ENCODE results near the gene MYOCOS.
"Not testable (repeated sequence)": the region's sequence is repeated elsewhere in the genome, so short reads cannot be mapped to it uniquely, and the experiment has no call there.

Gene MYOCOS

GRCh38 chr1:171627020-171627419 lies 5.0 kb downstream of the MYOCOS start:
- no peak for DNase-seq

DNA sequence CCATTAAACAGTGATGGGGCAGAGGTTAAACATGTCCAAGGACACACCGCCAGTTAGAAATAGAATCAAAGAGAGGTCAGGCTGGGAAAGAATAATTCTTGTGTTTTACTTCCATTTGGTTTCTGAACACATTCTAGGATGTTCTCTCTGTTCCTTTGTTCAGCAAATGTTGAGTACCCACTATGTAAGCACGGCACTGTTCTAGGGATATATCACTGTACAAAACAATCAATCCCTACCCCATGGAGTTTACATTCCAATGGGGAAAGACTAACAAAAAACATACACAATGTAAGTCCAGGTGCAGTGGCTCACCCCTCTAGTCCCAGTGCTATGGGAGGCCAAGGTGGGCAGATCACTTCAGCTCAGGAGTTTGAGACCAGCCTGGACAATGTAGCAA lies 6.2 kb downstream of the MYOCOS start:
- DNase-seq = no peak

DNA sequence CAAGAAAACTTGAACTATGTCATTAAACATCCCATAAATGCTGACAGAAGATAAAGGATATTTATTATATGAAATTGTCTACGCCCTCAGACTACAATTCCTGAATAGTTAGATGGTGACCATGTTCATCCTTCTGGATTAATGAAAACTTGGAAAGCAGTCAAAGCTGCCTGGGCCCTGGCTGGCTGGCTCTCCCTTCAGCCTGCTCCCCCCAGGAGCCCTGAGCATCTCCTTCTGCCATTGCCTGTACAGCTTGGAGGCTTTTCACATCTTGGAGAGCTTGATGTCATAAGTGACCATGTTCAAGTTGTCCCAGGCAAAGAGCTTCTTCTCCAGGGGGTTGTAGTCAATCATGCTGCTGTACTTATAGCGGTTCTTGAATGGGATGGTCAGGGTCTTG lies 13.6 kb downstream of the MYOCOS start:
- no peak for DNase-seq

DNA sequence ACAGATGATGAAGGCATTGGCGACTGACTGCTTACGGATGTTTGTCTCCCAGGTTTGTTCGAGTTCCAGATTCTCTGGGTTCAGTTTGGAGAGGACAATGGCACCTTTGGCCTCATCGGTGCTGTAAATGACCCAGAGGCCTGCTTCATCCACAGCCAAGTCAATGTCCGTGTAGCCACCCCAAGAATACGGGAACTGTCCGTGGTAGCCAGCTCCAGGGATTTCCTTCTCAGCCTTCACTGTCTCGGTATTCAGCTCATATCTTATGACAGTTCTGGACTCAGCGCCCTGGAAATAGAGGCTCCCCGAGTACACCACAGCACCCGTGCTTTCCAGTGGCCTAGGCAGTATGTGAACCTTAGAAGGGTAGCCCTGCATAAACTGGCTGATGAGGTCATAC lies 14.1 kb downstream of the MYOCOS start:
- DNase-seq = no peak

DNA sequence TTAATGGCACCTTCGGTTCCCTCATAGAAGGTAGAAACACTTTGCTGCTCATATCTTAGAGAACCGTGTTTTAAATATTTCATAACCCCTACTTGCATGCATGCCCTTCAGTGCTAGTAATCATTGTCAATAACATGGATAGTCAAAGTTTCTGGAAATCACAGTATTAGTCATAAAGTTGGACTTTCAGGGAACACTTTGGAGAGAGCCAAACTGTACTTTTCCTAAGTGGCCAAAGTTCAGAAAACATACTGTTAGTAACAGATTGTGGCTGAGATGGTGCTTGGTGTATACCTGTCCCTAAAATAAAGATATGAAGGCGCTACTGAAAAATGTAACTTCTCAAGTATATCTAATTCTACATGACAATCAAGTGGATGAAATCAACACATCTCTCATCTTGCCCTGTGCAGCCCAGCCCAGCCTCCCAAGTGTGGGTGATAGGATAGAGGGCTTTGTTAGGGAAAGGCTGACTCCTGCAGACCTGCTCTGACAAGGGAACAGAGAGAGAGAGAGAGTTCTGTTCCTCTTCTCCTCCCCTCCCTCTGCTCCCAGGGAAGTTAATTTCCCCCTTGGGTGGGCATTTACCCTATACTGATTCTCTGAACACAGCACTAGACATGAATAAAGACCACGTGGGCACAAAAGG lies 16.0 kb downstream of the MYOCOS start:
- DNase-seq = no peak

DNA sequence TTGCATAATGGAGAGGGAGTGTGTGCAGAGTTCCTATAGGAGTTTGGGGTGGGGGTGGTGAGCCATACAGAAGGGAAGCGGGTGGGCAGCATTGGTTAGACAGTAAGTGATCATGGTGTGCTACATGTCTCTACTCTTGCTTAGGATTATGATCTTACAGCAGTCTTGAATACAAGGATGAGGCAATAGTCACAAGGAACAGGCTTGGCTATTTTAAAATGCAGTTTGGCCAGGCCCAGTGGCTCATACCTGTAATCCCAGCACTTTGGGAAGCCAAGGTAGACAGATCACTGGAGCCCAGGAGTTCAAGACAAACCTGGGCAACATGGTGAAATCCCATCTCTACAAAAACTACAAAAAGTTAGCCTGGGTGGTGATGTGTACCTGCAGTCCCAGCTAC lies 18.2 kb downstream of the MYOCOS start:
- no peak for DNase-seq

DNA sequence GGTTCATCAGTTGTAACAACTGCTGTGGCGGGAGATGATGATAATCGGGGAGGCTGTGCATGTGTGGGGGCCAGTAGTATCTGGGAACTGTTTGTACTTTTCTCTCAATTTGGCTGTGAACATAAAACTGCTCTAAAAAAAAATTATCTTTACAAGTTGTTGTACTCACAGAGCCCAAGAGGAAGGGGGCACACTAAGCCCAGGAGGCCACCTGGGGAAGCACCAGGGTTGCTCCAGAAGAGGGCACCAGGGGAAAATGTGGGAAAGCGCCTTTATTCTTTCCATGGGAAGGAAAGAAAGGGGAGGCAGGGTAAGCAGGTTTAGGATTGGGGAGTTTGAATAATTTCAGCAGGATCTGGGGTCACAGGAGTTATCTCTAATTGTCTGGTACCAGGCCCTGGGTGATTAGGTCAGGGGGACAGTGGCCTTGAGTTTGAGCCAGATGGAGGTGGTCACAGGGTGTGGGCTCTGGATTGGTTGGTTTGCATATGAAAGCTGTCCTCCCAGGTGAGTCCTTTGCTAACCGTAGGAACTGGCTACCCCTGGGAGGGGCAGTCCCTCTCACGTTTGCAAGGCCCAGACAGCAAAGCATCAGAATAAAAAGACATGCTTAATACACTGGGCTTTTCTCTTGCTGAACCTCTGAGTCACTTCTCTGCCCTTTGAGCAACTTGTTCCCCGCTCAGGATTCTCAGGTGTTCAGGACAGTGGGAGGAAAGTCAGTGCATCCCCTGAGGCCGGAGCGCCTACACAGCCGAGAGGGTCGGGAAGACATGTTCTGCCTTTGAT lies 19.2 kb downstream of the MYOCOS start:
- DNase-seq = no peak

- DNase-seq = no peak
These were observed 20.2 kb downstream of the MYOCOS start for GRCh38 chr1:171642197-171642596.

- DNase-seq = no peak
These were observed 21.1 kb downstream of the MYOCOS start for GRCh38 chr1:171643156-171643555.

DNA sequence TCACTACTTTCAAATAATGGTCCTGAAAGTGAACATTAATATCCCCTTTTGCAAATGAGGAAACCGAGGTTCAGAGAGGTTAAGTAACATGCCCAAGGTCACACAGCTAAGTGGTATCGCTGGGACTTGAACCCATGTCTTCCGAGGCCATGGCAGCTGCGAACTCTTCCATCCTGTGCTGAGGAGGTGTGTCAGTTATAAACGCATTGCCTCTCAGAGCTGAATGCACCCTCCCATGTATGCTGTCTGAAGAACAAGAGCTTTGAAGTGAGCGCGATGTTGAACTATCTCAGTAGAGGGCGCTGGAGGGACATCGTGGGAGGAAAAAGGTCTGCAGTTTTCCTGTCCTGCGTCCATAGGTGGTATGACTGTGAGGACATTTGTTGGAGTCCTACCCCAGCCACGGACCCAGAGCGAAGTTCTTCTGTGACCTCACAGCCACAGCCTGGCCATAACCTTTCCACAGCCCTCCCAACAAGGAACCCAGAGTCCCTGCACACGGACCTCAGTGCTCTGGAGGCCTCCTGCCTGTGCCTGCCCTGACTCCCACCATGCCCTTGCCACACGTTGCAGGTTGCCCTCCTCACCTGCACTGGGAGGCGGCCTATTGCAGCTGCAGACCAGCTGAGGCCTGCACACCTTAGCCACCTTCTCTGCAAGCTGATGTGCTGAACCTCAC lies 22.9 kb downstream of the MYOCOS start:
- DNase-seq = peak; percentile 79

GRCh38 chr1:171645553-171646248 lies 23.7 kb downstream of the MYOCOS start:
- DNase-seq = peak; percentile 54

- DNase-seq = no peak
These were observed 24.2 kb downstream of the MYOCOS start for GRCh38 chr1:171646249-171646560.

DNA sequence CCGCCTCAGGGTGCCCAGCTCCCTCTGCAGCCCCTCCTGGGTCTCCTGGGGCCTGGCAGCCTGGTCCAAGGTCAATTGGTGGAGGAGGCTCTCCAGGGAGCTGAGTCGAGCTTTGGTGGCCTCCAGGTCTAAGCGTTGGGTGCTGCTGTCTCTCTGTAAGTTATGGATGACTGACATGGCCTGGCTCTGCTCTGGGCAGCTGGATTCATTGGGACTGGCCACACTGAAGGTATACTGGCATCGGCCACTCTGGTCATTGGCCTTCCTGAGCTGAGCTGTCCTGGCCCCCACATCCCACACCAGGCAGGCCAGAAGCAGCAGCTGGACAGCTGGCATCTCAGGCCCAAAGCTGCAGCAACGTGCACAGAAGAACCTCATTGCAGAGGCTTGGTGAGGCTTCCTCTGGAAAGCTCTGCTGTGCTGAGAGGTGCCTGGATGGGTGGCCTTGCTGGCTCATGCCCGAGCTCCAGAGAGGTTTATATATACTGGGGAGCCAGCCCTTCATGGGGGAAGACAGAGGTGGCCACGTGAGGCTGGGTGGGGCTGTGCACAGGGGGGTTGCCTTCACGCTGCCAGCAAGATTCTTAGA lies 30.3 kb downstream of the MYOCOS start, which contains the start of gene MYOC:
MYOC (minus strand) TSS at position 455 of the 589 bp plus-strand sequence; CDS start at position 378, 77 bp downstream.
- no peak for DNase-seq

- no peak for DNase-seq
These were observed 31.8 kb downstream of the MYOCOS start for GRCh38 chr1:171653796-171654195.

DNA sequence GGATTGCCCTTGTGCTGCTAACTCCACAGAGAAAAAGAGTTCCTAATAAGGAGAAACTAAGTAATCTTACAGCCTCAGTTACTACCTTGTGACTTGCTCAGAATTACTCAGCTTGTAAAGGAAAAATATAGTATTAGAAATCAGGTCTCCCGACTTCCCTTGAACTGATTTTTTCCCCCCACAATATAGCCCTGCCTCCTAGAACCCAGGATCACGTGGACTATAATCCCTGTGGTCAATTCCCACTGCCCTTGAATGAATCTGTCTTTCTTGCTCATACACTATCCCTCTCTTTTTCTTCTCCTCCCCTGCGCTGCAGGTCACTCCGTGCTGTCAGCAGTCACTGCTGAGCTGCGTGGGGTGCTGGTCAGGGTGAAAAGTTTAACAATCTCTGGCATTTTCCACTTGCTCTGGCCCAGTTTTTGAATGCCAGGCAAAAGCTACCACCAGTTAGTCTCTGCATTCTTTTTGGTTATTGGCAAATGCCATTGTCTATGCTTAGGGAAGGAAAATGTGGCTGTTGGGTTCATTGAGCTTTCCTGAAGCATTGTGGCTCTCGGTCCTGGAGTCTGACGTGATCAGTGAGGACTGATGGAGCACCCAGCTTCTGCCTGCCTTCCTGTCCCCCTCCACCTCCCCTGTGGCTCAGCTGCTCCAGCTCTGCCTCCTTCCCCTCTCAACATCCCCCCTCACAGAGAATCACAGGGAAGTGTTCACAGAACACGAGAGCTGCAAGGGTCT lies 32.3 kb downstream of the MYOCOS start:
- peak; percentile 3 for DNase-seq

DNA sequence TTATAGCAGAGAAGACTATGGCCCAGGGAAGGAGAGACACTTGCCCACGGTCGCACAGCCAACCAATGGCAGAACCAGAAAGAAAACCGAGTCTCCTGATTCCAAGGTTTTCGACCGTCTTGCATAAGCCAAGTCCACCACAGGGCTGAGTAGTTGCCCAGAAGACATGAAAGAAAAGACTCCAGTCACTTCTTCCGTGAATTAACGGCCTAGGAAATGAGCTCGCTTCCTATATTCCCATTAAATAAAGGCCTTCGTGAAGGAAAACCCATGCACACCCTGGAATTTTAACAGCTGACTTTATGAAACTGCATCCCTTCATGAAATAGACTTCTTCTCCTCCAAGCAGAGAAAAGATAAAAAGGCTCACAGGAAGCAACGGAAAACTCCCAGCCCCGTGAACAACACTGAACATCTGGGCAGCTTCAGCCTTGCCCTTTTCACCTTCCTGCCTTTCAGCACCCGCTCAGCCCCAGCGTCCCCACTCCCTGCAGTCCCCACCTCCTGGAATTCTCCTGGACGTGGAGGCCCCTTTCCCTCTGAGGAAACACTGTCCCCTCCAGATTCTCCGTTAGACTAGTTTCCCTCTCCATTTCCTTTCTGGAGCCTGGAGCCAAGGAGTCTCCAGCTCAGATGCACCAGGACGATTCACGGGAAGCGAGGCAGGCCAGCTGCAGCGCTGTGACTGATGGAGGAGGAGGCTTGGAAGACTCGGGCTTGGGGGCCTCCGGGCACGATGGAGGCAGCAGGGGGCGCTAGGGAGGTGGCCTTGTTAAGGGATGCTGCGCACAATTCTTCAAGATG lies 33.1 kb downstream of the MYOCOS start:
- DNase-seq = no peak

DNA sequence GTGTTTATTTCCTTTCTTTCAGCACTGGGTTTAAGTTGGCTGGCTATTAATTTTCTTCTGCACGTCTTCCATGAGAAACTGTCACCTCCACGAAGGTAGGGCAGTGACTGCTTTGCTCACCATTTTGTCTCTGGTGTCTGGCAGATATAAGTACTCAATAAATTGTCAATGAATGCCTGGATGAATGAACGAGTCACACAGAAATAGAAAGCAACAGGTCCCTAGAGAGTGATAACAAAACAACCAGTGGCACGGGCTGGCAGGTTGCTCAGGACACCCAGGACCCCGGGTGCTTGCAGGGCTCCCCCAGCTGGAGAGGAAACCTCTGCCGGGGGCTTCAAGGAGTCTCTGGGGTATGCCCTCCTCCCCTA lies 33.7 kb downstream of the MYOCOS start:
- no peak for DNase-seq

DNA sequence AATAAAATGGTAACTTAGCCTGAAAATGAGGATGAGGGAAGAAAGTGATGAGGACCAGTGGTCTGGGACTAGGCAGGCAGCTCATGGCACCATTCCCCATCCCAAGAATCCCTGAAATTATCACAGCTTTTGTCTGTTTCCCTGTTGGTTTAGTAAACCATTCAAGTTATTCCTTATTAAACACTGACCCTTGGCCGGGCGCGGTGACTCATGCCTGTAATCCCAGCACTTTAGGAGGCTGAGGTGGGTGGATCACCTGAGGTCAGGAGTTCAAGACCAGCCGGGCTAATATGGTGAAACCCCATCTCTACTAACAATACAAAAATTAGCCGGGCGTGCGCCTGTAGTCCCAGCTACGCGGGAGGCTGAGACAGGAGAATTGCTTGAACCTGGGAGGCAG lies 34.2 kb downstream of the MYOCOS start:
- not testable (repeated sequence) for DNase-seq

DNA sequence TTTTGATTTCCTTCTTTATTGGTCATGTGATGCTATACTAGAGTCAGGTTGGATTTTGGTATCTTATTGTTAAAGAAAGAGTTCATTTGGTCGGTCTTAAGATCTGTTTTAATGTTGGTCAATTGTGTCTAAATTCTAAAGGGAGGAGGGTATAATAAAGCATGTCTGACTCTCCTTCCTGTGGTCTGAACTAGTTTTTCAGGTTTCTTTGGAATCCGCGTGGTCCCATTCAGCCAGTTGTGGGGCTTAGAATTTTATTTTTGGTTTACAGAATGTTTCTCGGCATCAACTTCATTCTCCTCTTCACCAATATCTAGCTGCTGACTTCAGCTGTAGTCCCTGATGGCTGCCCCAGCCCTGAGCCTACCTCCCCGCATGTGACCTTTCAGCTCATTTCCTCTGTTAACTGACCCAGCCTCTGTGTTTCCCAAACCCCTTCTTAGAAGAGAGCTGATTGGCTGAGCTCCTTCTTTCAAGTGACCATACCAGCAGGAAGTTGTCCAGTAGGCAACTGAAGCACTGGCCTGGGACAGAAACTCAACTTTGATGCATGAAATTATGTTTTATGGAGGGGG lies 39.1 kb downstream of the MYOCOS start:
- no peak for DNase-seq

DNA sequence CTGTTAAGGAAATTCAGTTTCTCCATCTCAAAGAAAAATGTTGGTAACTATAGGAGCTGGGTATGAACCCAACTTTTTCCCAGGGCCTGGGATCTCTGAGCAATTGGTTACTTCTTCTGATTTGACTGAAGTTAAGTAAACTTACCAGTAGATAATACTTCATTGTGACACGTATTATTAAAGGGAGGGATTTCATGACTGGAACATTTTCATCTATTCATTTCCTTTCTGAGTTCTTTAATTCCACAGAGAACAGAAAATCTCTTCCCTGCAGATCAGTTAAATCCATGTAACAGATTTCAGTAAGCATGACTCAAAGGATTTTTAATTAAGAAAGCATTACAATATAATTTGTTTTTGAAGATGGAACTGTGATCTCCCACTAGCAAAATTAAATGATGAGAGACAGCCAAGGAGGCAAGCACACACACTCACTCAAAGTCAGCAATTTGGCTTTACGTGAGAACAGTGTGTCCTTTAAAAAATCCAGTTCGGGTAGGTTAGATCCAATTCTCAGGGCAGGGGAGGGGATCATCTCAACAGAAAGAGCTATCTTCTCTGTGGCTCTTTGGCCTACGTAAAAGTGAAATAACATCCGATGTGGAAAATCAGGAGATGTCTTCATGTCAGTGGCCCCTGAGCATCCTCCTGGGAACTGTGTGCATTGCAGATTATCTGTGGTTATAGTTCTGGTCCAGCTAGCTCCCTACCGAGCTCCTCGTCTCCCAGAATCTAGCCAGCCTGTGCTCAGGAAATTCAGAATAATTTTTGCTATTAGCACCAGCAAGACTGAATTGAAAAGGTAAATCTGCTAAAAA lies 41.2 kb downstream of the MYOCOS start:
- no peak for DNase-seq
